ENCODE data around the gene SERINC4.
A peak's percentile ranks its signal among the peaks of the same experiment; 100 is the strongest.
"Not testable (repeated sequence)": the region's sequence is repeated elsewhere in the genome, so short reads cannot be mapped to it uniquely, and the experiment has no call there.

The SERINC4 gene

GRCh38 chr15:43799945-43800285 is at the start of gene SERINC4:
Gene SERINC4 (minus strand): TSS chr15:43800220. CDS start chr15:43799986, 234 bp downstream.
- no peak for DNase-seq (ENCODE audit: low read depth, low spot score)

- no peak for DNase-seq (ENCODE audit: low read depth, low spot score)
Measured at GRCh38 chr15:43845421-43845820, 45.4 kb upstream of the SERINC4 start.

- DNase-seq (ENCODE audit: low read depth, low spot score) = not testable (repeated sequence)
Measured at GRCh38 chr15:43832485-43832884, 32.5 kb upstream of the SERINC4 start.

GRCh38 chr15:43831519-43832052 is 31.6 kb upstream of the SERINC4 start:
- DNase-seq (ENCODE audit: low read depth, low spot score) = not testable (repeated sequence)

- DNase-seq (ENCODE audit: low read depth, low spot score) = not testable (repeated sequence)
Measured at GRCh38 chr15:43830691-43831275, 30.8 kb upstream of the SERINC4 start.

GRCh38 chr15:43829951-43830540 is 30.0 kb upstream of the SERINC4 start:
- DNase-seq (ENCODE audit: low read depth, low spot score) = not testable (repeated sequence)

- no peak for DNase-seq (ENCODE audit: low read depth, low spot score)
Measured at GRCh38 chr15:43828061-43828657, 28.1 kb upstream of the SERINC4 start.

- DNase-seq (ENCODE audit: low read depth, low spot score) = peak; percentile 27
Measured at GRCh38 chr15:43826508-43827341, 26.7 kb upstream of the SERINC4 start, which contains the start of gene WDR76. Gene WDR76 (plus strand): TSS chr15:43827002. CDS start chr15:43827033, 31 bp downstream.

GRCh38 chr15:43826029-43826507 is 26.0 kb upstream of the SERINC4 start:
- no peak for DNase-seq (ENCODE audit: low read depth, low spot score)

GRCh38 chr15:43825305-43825704 is 25.3 kb upstream of the SERINC4 start:
- DNase-seq (ENCODE audit: low read depth, low spot score) = not testable (repeated sequence)

GRCh38 chr15:43824302-43825246 is 24.6 kb upstream of the SERINC4 start, which contains the start of gene MFAP1:
Gene MFAP1 (minus strand): TSS chr15:43824690. CDS start chr15:43824569, 121 bp downstream.
- DNase-seq (ENCODE audit: low read depth, low spot score) = peak; percentile 75

- no peak for DNase-seq (ENCODE audit: low read depth, low spot score)
Measured at GRCh38 chr15:43821505-43821904, 21.5 kb upstream of the SERINC4 start.

- not testable (repeated sequence) for DNase-seq (ENCODE audit: low read depth, low spot score)
Measured at GRCh38 chr15:43815064-43815463, 15.0 kb upstream of the SERINC4 start.

GRCh38 chr15:43808960-43809678 is 9.1 kb upstream of the SERINC4 start:
- no peak for DNase-seq (ENCODE audit: low read depth, low spot score)

GRCh38 chr15:43808435-43808950 is 8.5 kb upstream of the SERINC4 start:
- DNase-seq (ENCODE audit: low read depth, low spot score) = no peak

GRCh38 chr15:43802676-43803075 is 2.7 kb upstream of the SERINC4 start:
- DNase-seq (ENCODE audit: low read depth, low spot score) = not testable (repeated sequence)

GRCh38 chr15:43800286-43801141 is 494 bp upstream of the SERINC4 start, which contains the start of gene HYPK:
Gene HYPK (plus strand): TSS chr15:43800599. CDS start chr15:43800623, 24 bp downstream.
- DNase-seq (ENCODE audit: low read depth, low spot score) = peak; percentile 81

GRCh38 chr15:43799209-43799944 is 643 bp downstream of the SERINC4 start:
- DNase-seq (ENCODE audit: low read depth, low spot score) = no peak
